Erythroblast (primary cell): ENCODE measurements around the gene SH3PXD2B.
A peak's percentile ranks its signal among the peaks of the same experiment; 100 is the strongest.

ENCODE experiments used
- DNase-seq, 2 experiments: peaks; one replicate each; lab custom pipeline; 2025; lab: John Stamatoyannopoulos, UW
- GATA1 ChIP-seq: IDR thresholded peaks from 2 replicates; pipeline ENCODE4 v1.6.1; 2011; ENCODE audit warnings: low read depth, mild to moderate bottlenecking, control low read depth, low read length, moderate library complexity
- POLR2A ChIP-seq: IDR thresholded peaks from 2 replicates; pipeline ENCODE4 v1.6.1; 2011; ENCODE audit warnings: mild to moderate bottlenecking, low read length

SH3PXD2B gene

DNA sequence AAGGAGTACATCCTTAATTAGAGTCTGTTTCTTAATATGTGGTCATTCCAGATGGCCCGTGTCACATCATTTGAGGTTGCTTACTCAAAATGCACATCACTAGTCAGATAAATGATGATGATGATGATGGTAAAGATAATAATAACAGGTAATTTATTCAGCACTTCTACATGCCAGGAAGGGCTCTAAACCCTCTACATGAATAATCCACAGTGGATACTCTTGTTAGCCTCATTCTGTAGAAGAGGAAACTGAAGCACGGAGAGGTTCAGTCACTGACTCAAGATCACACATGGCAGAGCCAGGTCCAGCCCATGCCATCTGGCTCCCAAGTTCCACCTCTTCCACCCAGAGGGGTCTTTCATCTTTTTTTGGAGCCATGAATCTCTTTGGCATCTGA lies 11.7 kb downstream of the SH3PXD2B start:
- DNase-seq = no peak
- TF ChIP-seq GATA1 (no peak), POLR2A (no peak)

DNA sequence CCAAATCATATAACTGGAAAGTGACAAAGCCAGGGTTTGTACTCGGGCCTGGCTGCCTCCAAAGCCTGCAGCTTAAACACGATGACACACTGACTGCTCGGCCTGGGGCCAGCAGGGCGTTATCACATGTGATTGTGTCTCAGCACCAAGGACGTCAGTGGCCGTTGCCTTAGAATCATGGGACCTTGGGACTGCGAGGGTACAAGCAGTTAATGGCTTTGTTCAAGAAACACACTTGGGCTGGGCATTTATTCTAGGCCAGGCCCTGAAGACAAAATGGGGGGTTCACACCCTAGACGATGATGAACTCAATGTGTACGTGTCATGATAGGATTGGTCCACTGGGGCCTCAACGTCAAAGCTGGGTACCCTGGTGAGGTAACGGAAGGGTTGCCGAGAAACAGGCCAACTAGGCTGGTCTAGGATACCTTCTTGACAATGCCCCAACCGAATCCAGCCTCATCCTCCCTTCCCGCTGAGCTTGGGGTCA lies 13.0 kb downstream of the SH3PXD2B start:
- no peak for DNase-seq
- no peak for TF ChIP-seq POLR2A
- TF ChIP-seq GATA1 = no peak

DNA sequence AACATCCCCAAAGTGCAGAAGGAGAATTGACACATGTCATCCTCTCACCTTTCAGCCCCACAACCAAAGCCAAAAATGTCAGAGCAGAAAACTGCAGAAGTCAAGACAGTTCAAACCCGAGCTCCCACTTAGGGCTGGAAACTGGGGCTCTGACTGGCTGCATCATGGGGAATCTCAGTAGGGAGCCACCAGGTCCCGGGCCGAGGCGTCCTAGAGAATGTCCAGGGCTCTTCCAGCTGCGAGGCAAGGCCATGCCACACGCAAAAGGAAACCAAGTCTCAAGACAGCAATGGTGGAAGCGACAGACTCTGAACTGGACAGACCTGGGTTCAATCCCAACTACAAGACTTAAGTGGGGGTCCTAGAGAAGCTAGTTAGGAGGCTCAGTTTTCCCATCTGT lies 13.8 kb downstream of the SH3PXD2B start:
- TF ChIP-seq POLR2A (no peak), GATA1 (no peak)
- DNase-seq = no peak

DNA sequence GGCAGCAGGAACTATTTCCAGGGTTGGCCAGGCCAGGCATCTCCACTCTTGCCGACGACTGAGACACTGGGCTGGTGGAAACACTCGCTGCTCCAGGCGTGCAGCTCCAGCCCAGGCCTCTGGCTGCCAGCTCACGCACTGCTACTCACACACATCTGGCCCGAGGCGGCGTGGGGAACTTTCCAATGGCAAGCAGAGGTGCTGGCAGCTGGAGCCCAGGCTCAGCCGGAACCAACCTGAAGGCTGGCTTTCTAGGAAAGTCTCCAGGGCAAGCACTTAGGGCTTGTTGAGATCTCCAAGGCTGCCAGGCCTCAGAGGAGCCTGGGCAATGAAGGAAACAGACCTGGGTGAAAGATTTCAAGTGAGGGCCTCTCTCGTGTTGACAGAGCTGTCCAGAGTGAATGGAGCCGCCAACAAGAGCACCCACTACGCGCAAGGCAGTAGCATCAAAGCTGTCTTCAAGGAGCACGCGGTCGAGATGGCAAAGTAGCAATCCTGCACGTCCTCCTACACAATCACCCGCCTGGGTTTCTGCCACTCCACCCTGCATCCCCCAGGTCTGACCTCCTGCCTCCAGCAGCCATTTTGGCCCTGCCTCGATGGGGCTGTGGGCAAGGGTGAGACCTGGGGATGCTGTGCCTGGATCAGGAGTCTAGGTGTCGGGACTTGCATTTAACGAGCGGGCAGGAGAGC lies 14.4 kb downstream of the SH3PXD2B start:
- DNase-seq = no peak
- TF ChIP-seq GATA1 (no peak), POLR2A (no peak)

DNA sequence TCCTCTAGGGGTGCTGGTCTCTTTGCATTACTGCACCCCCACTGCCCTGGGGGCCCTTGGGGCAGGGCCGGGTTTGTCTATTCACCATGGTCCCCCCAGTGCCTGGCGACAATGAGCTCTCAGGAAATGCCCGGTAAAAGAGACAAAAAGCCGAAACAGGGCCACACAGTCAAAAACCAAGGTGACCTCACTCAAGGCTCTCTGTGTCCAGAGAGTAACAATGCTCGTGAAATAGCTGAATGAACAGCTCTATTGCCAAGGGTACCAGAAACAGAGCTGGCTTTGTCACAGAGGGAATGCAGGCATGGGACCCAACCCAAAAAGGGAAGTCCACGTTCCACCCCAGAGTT lies 16.0 kb downstream of the SH3PXD2B start:
- DNase-seq = no peak
- TF ChIP-seq POLR2A = no peak
- TF ChIP-seq GATA1 = no peak

GRCh38 chr5:172437445-172438318 lies 16.6 kb downstream of the SH3PXD2B start:
- TF ChIP-seq POLR2A (no peak), GATA1 (no peak)

GRCh38 chr5:172436879-172437369 lies 17.4 kb downstream of the SH3PXD2B start:
- DNase-seq = no peak

More at GRCh38 chr5:172437445-172438318, 16.6 kb downstream of the SH3PXD2B start:
- peak in 1 of 2 experiments; percentile 22 for DNase-seq

DNA sequence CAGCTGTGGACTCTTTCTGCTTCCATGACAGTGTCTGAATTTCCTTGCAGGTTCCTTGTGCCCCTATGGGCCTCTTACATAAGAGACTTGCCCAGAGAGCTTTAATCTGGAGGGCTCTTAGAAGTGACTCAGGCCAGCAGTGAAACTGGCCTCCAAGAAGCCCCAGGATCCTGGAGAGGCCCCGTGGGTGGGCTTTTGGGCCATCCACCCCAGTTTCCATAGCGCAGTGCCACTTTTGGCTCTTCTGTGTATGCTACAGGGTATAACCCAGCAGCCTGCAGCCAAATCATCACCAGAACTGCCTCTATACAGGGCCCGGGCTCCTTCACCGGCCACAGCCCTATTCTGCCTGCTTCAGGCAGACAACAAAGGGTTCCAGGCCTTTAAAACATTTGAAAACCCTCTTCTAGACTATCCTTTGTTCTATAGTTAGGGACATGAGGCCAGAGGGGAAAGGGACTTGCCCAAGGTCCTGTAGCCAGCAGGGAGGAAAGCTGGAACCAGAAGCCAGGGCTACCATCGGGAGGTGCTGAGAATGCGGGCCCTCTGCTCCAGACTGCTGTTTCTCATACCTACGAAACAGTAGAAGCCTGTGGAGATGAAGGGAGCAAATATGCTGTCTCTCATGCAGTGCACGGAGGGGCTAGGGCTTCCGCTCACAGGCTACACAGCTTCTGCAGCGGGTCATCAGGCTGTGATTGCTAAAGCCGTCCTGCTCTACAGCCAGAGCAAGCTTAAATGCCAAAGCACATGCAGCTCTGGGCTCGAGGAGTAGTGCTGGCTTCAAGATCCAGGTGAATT lies 18.0 kb downstream of the SH3PXD2B start:
- no peak for DNase-seq
- TF ChIP-seq GATA1 (no peak), POLR2A (no peak)

More at GRCh38 chr5:172436879-172437369, 17.4 kb downstream of the SH3PXD2B start:
- TF ChIP-seq POLR2A (no peak), GATA1 (no peak)

DNA sequence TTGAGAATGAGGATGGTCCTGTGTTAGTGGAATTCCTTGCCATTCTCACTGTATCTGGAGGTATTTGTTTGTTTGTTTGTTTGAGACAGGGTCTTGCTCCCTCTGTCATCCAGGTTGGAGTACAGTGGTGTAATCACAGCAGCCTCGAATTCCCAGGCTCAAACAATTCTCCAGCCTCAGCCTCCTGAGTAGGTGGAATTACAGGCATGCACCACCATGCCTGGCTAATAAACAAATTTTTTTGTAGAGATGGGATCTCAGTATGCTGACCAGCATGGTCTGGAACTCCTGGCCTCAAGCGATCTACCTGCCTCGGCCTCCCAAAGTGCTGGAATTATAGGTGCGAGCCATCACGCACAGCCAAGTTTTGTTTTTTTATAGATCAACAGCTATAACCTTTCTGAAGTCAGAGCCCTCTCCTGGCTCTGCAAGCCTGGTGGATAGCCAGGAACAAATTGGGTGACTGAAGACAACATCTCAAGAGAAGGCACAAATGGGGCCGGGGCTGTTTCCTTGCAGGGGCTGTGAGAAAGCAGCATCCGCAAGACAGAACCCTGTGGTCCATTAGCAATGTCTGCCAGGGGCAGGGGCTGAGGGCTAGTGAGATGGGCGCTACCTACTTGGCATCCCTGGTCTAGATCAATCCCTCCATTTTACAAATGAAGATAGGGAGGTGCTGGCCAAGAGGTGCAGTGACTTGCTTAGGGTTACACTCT lies 18.8 kb downstream of the SH3PXD2B start:
- TF ChIP-seq POLR2A = no peak
- TF ChIP-seq GATA1 = no peak
- DNase-seq = no peak

DNA sequence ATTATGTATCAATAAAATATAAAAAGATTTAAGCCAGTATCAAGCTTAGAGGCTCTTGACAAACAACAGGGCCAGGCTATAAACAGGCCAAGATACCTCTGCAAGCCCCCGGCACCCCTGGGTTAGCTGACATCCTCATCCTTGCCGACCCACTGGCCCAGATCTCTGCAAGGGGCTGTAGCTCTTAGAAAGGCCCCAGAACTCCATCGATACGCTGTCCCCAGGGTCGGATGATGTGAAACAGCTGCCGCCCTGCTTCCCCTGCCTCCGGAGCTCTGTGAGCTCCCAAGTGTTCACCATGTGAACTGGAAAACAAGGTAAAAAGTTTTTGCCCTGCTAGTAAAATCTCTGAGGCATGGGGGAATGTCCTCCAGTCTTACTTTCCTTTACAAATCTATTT lies 20.1 kb downstream of the SH3PXD2B start:
- TF ChIP-seq GATA1 = no peak
- no peak for TF ChIP-seq POLR2A
- no peak for DNase-seq

- no peak for DNase-seq
- TF ChIP-seq GATA1 = no peak
- no peak for TF ChIP-seq POLR2A
These were observed 20.8 kb downstream of the SH3PXD2B start for GRCh38 chr5:172433513-172433912.

- no peak for TF ChIP-seq POLR2A
- TF ChIP-seq GATA1 = no peak
- no peak for DNase-seq
These were observed 21.3 kb downstream of the SH3PXD2B start for GRCh38 chr5:172433071-172433470.

DNA sequence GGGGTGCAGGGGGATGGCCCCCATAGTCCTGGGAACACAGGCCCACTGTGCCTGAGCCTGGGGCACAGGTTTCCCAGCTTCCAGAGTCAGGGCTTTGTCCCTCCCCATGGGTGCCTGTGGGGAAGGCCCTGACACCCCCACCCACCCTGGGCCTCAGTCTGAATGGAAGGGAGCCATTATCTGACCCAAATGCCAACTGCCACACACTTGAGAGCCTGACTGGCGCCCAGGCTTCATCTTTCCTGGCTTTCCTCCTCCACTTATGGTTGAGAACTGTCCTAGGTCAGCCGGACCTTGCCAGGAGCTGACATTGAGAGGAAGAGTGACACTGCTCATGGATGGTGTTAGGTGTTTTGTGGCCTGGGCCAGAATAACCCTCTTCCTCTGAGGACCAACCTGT lies 24.0 kb downstream of the SH3PXD2B start:
- TF ChIP-seq POLR2A (no peak), GATA1 (no peak)

More for the DNA sequence above, 24.0 kb downstream of the SH3PXD2B start:
- DNase-seq = no peak
